ENCODE measurements around the gene RUNX2.

DNA sequence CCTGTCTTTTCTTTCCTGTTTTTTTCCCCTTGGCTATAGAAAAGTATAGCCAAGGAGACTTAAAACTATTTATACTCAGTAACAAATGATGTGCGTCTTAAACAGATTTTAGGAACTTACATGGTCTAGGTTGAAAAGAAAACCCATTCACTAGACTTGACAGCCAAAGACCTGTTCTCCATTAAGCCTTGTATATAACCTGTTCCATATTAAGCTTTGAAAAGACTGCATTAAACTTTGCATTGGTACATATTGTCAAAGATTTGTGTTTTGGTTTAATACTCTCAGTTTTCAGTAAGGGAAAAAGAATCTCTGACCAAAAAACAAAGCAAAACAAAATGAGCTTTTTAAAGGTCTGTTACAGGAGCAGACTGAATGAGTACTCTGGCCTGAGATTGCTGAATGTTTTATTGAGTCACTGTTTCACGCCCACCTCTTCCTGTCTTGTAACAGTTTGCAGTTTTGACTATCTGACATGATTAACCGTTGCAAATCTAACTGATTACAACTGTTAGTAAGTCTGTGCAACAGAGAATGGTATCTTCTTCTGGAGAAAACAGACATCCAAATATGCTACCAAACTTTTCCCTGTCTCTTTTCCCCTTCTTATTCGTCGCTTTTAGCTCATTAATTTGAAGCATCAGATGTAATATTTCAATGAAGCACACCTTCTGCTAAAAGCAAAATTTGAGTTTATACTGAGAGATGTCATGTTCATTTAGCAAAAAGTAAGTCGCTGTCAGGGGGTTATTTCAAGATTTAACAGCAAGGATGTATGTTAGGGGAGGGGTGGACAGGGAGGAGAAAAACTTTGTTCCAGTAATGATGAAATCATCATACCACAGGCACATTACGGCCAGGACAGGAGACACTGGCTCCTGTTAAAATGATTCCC, 108.7 kb downstream of the RUNX2 start:
- TF ChIP-seq POLR2AphosphoS5 (IDR thresholded peaks at IDR 0.05; ENCODE audit: low read depth, low read length), result no peak
- TF ChIP-seq TAF1 (IDR thresholded peaks at IDR 0.05; ENCODE audit: borderline replicate concordance, low read depth, low read length), result no peak
- TF ChIP-seq POLR2A (IDR thresholded peaks at IDR 0.05; ENCODE audit: low read depth, low read length), result no peak
